Dendritic cell treated with granulocyte-macrophage colony-stimulating factor and Interleukin-4, amounts not matched to agents 40 ng/mL and 50 ng/mL, for 4 days (primary cell): ENCODE data around the gene APOA1.

Experiments used
- H3K27ac Mint-ChIP-seq: one replicate; pipeline ENCODE4 v1.8.0; 2022; ENCODE audit warnings: mild to moderate bottlenecking, mixed read lengths
- H3K27me3 Mint-ChIP-seq: one replicate; pipeline ENCODE4 v1.8.0; 2022; ENCODE audit warnings: mild to moderate bottlenecking, mixed read lengths
- H3K36me3 Mint-ChIP-seq: one replicate; pipeline ENCODE4 v1.8.0; 2022; ENCODE audit warnings: low read depth, mixed read lengths
- H3K4me1 Mint-ChIP-seq: one replicate; pipeline ENCODE4 v1.8.0; 2022; ENCODE audit warnings: low read depth, mixed read lengths
- H3K4me3 Mint-ChIP-seq: one replicate; pipeline ENCODE4 v1.8.0; 2022; ENCODE audit warnings: mild to moderate bottlenecking, moderate library complexity, mixed read lengths
- H3K9me3 Mint-ChIP-seq: one replicate; pipeline ENCODE4 v1.8.0; 2022; ENCODE audit warnings: mixed read lengths
- intact Hi-C: fragments of 100-400 bp; cut with micrococcal nuclease; formaldehyde crosslinking; loops from one replicate; pipeline ENCODE4 v1.15.0; 2022

Gene APOA1

GRCh38 chr11:116791002-116791812 lies 46.2 kb downstream of the APOA1 start:
- no peak overlapping the region for H3K27ac Mint-ChIP-seq

GRCh38 chr11:116790167-116791001 lies 47.0 kb downstream of the APOA1 start:
- Mint-ChIP-seq H3K4me3 (no peak overlapping the region), H3K27ac (no peak overlapping the region), H3K27me3 (peaks cover 15% of the 10 kb centered on the region), H3K36me3 (peaks cover 23% of the 10 kb centered on the region), H3K9me3 (no peaks in the 10 kb centered on the region), H3K4me1 (peaks cover 39% of the 10 kb centered on the region)
- intact Hi-C loops = loop anchor here (2.0 to 5.0 kb wide), 2 partner anchors 47 to 316 kb away; partner anchors contain the start of gene APOA1

More at GRCh38 chr11:116791002-116791812, 46.2 kb downstream of the APOA1 start:
- peaks cover 15% of the 10 kb centered on the region for H3K36me3 Mint-ChIP-seq
- H3K27me3 Mint-ChIP-seq = peaks cover 15% of the 10 kb centered on the region
- H3K4me1 Mint-ChIP-seq = peaks cover 38% of the 10 kb centered on the region
- no peaks in the 10 kb centered on the region for H3K9me3 Mint-ChIP-seq
- intact Hi-C loops = loop anchor here (2.0 to 5.0 kb wide), 2 partner anchors 46 to 316 kb away; partner anchors contain the start of gene APOA1
- H3K4me3 Mint-ChIP-seq = no peak overlapping the region

- intact Hi-C loops = loop anchor here (1.0 to 5.0 kb wide), 2 partner anchors 16 to 443 kb away; partner anchors contain the start of genes PCSK7 and RNF214
- Mint-ChIP-seq H3K4me3 (no peak overlapping the region), H3K4me1 (peaks cover 48% of the 10 kb centered on the region), H3K27me3 (peaks cover 13% of the 10 kb centered on the region), H3K36me3 (peaks cover 37% of the 10 kb centered on the region), H3K27ac (peak overlapping the region; percentile 98), H3K9me3 (no peaks in the 10 kb centered on the region)
These were observed 48.4 kb downstream of the APOA1 start for GRCh38 chr11:116788975-116789374.

- intact Hi-C loops = loop anchor here (1.0 to 5.0 kb wide), 2 partner anchors 15 to 444 kb away; partner anchors contain the start of genes PCSK7 and RNF214
- Mint-ChIP-seq H3K27me3 (peaks cover 13% of the 10 kb centered on the region), H3K4me3 (peak overlapping the region; percentile 82), H3K4me1 (peaks cover 48% of the 10 kb centered on the region), H3K36me3 (peaks cover 42% of the 10 kb centered on the region), H3K27ac (peak overlapping the region; percentile 98), H3K9me3 (no peaks in the 10 kb centered on the region)
These were observed 48.9 kb downstream of the APOA1 start for GRCh38 chr11:116788534-116788933.

- H3K4me3 Mint-ChIP-seq = peak within 1 kb of the TSS; percentile 82
- H3K4me1 Mint-ChIP-seq = peaks cover 45% of the 10 kb centered on the region
- peak within 1 kb of the TSS; percentile 98 for H3K27ac Mint-ChIP-seq
- intact Hi-C loops = loop anchor here (1.0 to 5.0 kb wide), 2 partner anchors 15 to 444 kb away; partner anchors contain the start of genes PCSK7 and RNF214
- H3K9me3 Mint-ChIP-seq = no peaks in the 10 kb centered on the region
- H3K27me3 Mint-ChIP-seq = peaks cover 13% of the 10 kb centered on the region
- peaks cover 48% of the 10 kb centered on the region for H3K36me3 Mint-ChIP-seq
These were observed 49.5 kb downstream of the APOA1 start, which contains the start of gene ZPR1 for GRCh38 chr11:116787786-116788486. Gene ZPR1 (minus strand): TSS chr11:116788023. CDS start chr11:116787990, 33 bp downstream.

- H3K4me1 Mint-ChIP-seq = peaks cover 43% of the 10 kb centered on the region
- peak overlapping the region; percentile 98 for H3K27ac Mint-ChIP-seq
- intact Hi-C loops = loop anchor here (5.0 kb wide), 1 partner anchor 445 kb away; the partner anchor contains the start of genes PCSK7 and RNF214
- H3K36me3 Mint-ChIP-seq = peaks cover 53% of the 10 kb centered on the region
- peaks cover 13% of the 10 kb centered on the region for H3K27me3 Mint-ChIP-seq
- peak overlapping the region; percentile 82 for H3K4me3 Mint-ChIP-seq
- H3K9me3 Mint-ChIP-seq = no peaks in the 10 kb centered on the region
These were observed 50.0 kb downstream of the APOA1 start for GRCh38 chr11:116787436-116787785.

GRCh38 chr11:116786966-116787365 lies 50.5 kb downstream of the APOA1 start:
- H3K4me1 Mint-ChIP-seq = peaks cover 43% of the 10 kb centered on the region
- H3K36me3 Mint-ChIP-seq = peaks cover 57% of the 10 kb centered on the region
- peak overlapping the region; percentile 98 for H3K27ac Mint-ChIP-seq
- no peaks in the 10 kb centered on the region for H3K9me3 Mint-ChIP-seq
- H3K27me3 Mint-ChIP-seq = peaks cover 13% of the 10 kb centered on the region
- H3K4me3 Mint-ChIP-seq = peak overlapping the region; percentile 82
- intact Hi-C loops = loop anchor here (5.0 kb wide), 1 partner anchor 445 kb away; the partner anchor contains the start of genes PCSK7 and RNF214

GRCh38 chr11:116786326-116786725 lies 51.1 kb downstream of the APOA1 start:
- H3K36me3 Mint-ChIP-seq = peaks cover 64% of the 10 kb centered on the region

More at GRCh38 chr11:116786326-116786725, 51.1 kb downstream of the APOA1 start:
- Mint-ChIP-seq H3K27ac (no peak overlapping the region), H3K4me3 (no peak overlapping the region), H3K9me3 (no peaks in the 10 kb centered on the region), H3K27me3 (peaks cover 13% of the 10 kb centered on the region), H3K4me1 (peaks cover 39% of the 10 kb centered on the region)
- intact Hi-C loops = loop anchor here (5.0 kb wide), 1 partner anchor 446 kb away; the partner anchor contains the start of genes PCSK7 and RNF214
